GM18505 (cell line): Measurements from ENCODE around the gene GPR45.

Source experiments
- ATAC-seq: cut with Tn5 transposase; IDR thresholded peaks from one replicate; pipeline ENCODE4 v1.9.1; 2021; ENCODE audit not compliant: unreplicated experiment
- POLR2A ChIP-seq: IDR thresholded peaks from 4 replicates; pipeline ENCODE4 v1.6.1; 2011; ENCODE audit warnings: borderline replicate concordance; ENCODE audit not compliant: insufficient read depth, insufficient read length; ENCODE audit errors: extremely low read depth

The GPR45 gene

GRCh38 chr2:105241443-105241842 lies at the start of gene GPR45:
Gene GPR45 (plus strand): TSS chr2:105241743. CDS start chr2:105241859, 116 bp downstream.
- ATAC-seq = no peak
- TF ChIP-seq POLR2A = no peak

- ATAC-seq = no peak
- no peak for TF ChIP-seq POLR2A
Observed at GRCh38 chr2:105194022-105194675, 47.4 kb upstream of the GPR45 start.

- no peak for ATAC-seq
- no peak for TF ChIP-seq POLR2A
Observed at GRCh38 chr2:105196651-105197050, 44.9 kb upstream of the GPR45 start.

- ATAC-seq = no peak
- no peak for TF ChIP-seq POLR2A
Observed at GRCh38 chr2:105215586-105216192, 25.9 kb upstream of the GPR45 start.

- ATAC-seq = no peak
- no peak for TF ChIP-seq POLR2A
Observed at GRCh38 chr2:105220604-105221003, 20.9 kb upstream of the GPR45 start.

- ATAC-seq = no peak
- TF ChIP-seq POLR2A = no peak
Observed at GRCh38 chr2:105224444-105224843, 17.1 kb upstream of the GPR45 start.

- no peak for ATAC-seq
- TF ChIP-seq POLR2A = no peak
Observed at GRCh38 chr2:105231232-105231619, 10.3 kb upstream of the GPR45 start.

- TF ChIP-seq POLR2A = no peak
- ATAC-seq = no peak
Observed at GRCh38 chr2:105235388-105236059, 6.0 kb upstream of the GPR45 start.

GRCh38 chr2:105236060-105236424 lies 5.5 kb upstream of the GPR45 start:
- TF ChIP-seq POLR2A = no peak
- ATAC-seq = no peak

- ATAC-seq = no peak
Observed at GRCh38 chr2:105237045-105237765, 4.3 kb upstream of the GPR45 start.

GRCh38 chr2:105238664-105239240 lies 2.8 kb upstream of the GPR45 start:
- no peak for ATAC-seq
- TF ChIP-seq POLR2A = no peak

More at GRCh38 chr2:105237045-105237765, 4.3 kb upstream of the GPR45 start:
- no peak for TF ChIP-seq POLR2A

- TF ChIP-seq POLR2A = no peak
- ATAC-seq = no peak
Observed at GRCh38 chr2:105239924-105240323, 1.6 kb upstream of the GPR45 start.

GRCh38 chr2:105242286-105242993 lies 897 bp downstream of the GPR45 start:
- ATAC-seq = no peak
- no peak for TF ChIP-seq POLR2A

- ATAC-seq = no peak
- no peak for TF ChIP-seq POLR2A
Observed at GRCh38 chr2:105243961-105244360, 2.4 kb downstream of the GPR45 start.
